ENCODE data around the gene SPATA33. TPM values are rescaled to one million over a fixed set of nuclear protein-coding genes. Genes with fewer than 3 reads are reported as not detected.

The SPATA33 gene
- total RNA-seq, 1 experiment from 2014 or later, result 12.0 TPM

DNA sequence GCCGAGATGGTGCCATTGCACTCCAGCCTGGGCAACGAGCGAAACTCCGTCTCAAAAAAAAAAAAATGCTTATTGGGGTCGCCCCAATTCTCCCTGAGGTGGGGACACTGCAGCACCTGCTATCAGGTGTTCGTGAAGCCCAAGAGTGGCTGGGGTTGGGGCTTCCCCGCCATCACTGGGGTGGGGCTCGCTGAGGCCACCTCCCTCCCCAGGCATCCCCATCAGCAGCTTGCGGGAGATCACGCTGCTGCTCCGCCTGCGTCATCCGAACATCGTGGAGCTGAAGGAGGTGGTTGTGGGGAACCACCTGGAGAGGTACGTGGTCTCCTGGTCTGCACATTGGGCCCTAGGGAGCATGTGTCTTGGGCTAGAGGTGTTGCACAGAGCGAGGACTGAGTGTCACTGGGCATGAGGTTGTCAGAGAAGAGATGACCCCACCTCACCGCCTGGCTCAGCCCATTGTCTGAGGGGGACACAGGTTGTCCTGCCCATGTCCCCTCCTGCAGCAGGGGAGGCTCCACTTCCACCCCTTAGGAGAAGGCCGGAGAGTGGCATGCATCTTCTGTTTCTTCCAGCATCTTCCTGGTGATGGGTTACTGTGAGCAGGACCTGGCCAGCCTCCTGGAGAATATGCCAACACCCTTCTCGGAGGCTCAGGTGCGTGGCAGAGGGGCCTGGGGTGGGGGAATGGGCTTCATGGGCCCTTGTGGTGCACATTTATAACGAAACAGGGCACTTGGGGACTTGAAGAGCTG is 33.8 kb downstream of the SPATA33 start:
- Mint-ChIP-seq H3K4me3 (no peak overlapping the region), H3K27ac (no peak overlapping the region), H3K36me3 (peaks cover 34% of the 10 kb centered on the region), H3K4me1 (peaks cover 7% of the 10 kb centered on the region), H3K27me3 (ENCODE audit: low read depth) (no peaks in the 10 kb centered on the region), H3K9me3 (no peaks in the 10 kb centered on the region)
- CTCF ChIA-PET, result no interaction called here
- DNase-seq (ENCODE audit: low spot score), result no peak
- POLR2A ChIA-PET, result no interaction called here
- ATAC-seq, result no peak
- TF ChIP-seq JUN (CRISPR knock-in tag; IDR thresholded peaks at IDR 0.05) (no peak), FOXJ3 (CRISPR knock-in tag; IDR thresholded peaks at IDR 0.05; ENCODE audit: borderline replicate concordance) (no peak), TCF7 (CRISPR knock-in tag; IDR thresholded peaks at IDR 0.05; ENCODE audit: low read depth) (no peak), MYBL2 (CRISPR knock-in tag; IDR thresholded peaks at IDR 0.05) (no peak), KAT7 (CRISPR knock-in tag; IDR thresholded peaks at IDR 0.05; ENCODE audit: borderline replicate concordance) (no peak)
- TF ChIP-seq, protein P1, sequence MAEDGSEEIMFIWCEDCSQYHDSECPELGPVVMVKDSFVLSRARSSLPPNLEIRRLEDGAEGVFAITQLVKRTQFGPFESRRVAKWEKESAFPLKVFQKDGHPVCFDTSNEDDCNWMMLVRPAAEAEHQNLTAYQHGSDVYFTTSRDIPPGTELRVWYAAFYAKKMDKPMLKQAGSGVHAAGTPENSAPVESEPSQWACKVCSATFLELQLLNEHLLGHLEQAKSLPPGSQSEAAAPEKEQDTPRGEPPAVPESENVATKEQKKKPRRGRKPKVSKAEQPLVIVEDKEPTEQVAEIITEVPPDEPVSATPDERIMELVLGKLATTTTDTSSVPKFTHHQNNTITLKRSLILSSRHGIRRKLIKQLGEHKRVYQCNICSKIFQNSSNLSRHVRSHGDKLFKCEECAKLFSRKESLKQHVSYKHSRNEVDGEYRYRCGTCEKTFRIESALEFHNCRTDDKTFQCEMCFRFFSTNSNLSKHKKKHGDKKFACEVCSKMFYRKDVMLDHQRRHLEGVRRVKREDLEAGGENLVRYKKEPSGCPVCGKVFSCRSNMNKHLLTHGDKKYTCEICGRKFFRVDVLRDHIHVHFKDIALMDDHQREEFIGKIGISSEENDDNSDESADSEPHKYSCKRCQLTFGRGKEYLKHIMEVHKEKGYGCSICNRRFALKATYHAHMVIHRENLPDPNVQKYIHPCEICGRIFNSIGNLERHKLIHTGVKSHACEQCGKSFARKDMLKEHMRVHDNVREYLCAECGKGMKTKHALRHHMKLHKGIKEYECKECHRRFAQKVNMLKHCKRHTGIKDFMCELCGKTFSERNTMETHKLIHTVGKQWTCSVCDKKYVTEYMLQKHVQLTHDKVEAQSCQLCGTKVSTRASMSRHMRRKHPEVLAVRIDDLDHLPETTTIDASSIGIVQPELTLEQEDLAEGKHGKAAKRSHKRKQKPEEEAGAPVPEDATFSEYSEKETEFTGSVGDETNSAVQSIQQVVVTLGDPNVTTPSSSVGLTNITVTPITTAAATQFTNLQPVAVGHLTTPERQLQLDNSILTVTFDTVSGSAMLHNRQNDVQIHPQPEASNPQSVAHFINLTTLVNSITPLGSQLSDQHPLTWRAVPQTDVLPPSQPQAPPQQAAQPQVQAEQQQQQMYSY (CRISPR knock-in tag; IDR thresholded peaks at IDR 0.05), result no peak
- TF ChIP-seq, protein P2, sequence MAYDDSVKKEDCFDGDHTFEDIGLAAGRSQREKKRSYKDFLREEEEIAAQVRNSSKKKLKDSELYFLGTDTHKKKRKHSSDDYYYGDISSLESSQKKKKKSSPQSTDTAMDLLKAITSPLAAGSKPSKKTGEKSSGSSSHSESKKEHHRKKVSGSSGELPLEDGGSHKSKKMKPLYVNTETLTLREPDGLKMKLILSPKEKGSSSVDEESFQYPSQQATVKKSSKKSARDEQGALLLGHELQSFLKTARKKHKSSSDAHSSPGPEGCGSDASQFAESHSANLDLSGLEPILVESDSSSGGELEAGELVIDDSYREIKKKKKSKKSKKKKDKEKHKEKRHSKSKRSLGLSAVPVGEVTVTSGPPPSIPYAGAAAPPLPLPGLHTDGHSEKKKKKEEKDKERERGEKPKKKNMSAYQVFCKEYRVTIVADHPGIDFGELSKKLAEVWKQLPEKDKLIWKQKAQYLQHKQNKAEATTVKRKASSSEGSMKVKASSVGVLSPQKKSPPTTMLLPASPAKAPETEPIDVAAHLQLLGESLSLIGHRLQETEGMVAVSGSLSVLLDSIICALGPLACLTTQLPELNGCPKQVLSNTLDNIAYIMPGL (CRISPR knock-in tag; IDR thresholded peaks at IDR 0.05), result no peak
- TF ChIP-seq, protein P3, sequence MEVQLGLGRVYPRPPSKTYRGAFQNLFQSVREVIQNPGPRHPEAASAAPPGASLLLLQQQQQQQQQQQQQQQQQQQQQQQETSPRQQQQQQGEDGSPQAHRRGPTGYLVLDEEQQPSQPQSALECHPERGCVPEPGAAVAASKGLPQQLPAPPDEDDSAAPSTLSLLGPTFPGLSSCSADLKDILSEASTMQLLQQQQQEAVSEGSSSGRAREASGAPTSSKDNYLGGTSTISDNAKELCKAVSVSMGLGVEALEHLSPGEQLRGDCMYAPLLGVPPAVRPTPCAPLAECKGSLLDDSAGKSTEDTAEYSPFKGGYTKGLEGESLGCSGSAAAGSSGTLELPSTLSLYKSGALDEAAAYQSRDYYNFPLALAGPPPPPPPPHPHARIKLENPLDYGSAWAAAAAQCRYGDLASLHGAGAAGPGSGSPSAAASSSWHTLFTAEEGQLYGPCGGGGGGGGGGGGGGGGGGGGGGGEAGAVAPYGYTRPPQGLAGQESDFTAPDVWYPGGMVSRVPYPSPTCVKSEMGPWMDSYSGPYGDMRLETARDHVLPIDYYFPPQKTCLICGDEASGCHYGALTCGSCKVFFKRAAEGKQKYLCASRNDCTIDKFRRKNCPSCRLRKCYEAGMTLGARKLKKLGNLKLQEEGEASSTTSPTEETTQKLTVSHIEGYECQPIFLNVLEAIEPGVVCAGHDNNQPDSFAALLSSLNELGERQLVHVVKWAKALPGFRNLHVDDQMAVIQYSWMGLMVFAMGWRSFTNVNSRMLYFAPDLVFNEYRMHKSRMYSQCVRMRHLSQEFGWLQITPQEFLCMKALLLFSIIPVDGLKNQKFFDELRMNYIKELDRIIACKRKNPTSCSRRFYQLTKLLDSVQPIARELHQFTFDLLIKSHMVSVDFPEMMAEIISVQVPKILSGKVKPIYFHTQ (CRISPR knock-in tag; IDR thresholded peaks at IDR 0.05), result no peak
- TF ChIP-seq, protein P4, sequence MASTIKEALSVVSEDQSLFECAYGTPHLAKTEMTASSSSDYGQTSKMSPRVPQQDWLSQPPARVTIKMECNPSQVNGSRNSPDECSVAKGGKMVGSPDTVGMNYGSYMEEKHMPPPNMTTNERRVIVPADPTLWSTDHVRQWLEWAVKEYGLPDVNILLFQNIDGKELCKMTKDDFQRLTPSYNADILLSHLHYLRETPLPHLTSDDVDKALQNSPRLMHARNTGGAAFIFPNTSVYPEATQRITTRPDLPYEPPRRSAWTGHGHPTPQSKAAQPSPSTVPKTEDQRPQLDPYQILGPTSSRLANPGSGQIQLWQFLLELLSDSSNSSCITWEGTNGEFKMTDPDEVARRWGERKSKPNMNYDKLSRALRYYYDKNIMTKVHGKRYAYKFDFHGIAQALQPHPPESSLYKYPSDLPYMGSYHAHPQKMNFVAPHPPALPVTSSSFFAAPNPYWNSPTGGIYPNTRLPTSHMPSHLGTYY (CRISPR knock-in tag; IDR thresholded peaks at IDR 0.05), result no peak
- TF ChIP-seq, protein P5, sequence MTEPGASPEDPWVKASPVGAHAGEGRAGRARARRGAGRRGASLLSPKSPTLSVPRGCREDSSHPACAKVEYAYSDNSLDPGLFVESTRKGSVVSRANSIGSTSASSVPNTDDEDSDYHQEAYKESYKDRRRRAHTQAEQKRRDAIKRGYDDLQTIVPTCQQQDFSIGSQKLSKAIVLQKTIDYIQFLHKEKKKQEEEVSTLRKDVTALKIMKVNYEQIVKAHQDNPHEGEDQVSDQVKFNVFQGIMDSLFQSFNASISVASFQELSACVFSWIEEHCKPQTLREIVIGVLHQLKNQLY (CRISPR knock-in tag; IDR thresholded peaks at IDR 0.05), result no peak
- TF ChIP-seq, protein P6, sequence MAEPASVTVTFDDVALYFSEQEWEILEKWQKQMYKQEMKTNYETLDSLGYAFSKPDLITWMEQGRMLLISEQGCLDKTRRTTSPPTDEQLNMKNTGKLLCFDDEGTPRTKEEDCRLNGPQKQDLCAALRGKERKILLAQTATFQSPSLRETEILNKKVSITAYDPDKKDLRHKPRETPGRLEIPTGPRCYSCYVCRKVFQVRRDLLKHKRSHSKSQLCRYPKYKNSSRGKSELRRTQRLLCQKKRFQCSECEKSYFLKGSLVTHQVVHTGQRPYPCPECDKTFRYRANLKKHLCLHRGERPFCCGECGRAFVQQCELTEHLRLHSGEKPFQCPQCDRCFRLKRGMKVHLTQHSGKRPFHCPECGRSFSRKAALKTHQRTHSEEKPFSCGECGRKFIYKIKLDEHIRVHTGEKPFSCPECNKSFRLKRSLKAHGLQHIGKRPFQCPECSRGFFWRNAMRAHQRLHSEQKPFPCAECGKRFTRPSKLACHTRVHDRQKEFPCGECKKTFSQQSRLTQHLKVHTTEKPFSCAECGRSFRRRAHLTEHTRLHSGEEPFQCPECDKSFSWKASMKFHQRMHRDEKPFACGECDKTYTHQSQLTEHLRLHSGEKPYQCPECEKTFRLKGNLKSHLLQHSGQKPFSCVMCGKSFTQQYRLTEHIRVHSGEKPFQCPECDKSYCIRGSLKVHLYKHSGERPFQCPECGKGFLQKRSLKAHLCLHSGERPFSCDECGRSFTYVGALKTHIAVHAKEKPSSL (CRISPR knock-in tag; conservative IDR thresholded peaks at IDR 0.05), result no peak
- TF ChIP-seq, protein P7, sequence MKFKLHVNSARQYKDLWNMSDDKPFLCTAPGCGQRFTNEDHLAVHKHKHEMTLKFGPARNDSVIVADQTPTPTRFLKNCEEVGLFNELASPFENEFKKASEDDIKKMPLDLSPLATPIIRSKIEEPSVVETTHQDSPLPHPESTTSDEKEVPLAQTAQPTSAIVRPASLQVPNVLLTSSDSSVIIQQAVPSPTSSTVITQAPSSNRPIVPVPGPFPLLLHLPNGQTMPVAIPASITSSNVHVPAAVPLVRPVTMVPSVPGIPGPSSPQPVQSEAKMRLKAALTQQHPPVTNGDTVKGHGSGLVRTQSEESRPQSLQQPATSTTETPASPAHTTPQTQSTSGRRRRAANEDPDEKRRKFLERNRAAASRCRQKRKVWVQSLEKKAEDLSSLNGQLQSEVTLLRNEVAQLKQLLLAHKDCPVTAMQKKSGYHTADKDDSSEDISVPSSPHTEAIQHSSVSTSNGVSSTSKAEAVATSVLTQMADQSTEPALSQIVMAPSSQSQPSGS (CRISPR knock-in tag; IDR thresholded peaks at IDR 0.05; ENCODE audit: borderline replicate concordance, low read depth), result no peak

Data from WTC11 (cell line).